NCI-H82 (cell line): Measurements from ENCODE around the gene NLK.
A peak's percentile ranks its signal among the peaks of the same experiment; 100 is the strongest.
"Not testable (repeated sequence)": the region's sequence is repeated elsewhere in the genome, so short reads cannot be mapped to it uniquely, and the experiment has no call there.

Experiments
- DNase-seq: peaks from one replicate; lab custom pipeline; 2025; lab: John Stamatoyannopoulos, UW

Gene NLK

DNA sequence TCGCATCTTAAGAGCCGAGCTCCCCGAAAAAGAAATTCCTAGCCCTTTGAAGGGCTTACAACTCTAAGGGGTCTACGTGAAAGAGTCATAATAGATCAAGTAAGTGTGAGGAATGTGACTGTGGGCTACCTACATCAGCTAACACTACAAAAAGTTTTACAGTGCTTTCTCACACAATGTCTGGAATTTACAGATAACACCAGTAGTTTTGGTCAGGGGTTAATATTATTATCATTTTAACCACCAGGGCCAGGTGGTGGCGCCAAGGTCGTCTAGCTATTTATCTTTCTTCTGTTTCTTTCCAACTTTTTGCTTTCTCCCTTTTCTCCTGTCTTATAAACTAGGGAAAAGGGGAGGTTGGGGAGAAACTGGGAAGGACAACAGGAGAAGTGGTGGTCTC, 188.1 kb downstream of the NLK start:
- DNase-seq, result not testable (repeated sequence)

DNA sequence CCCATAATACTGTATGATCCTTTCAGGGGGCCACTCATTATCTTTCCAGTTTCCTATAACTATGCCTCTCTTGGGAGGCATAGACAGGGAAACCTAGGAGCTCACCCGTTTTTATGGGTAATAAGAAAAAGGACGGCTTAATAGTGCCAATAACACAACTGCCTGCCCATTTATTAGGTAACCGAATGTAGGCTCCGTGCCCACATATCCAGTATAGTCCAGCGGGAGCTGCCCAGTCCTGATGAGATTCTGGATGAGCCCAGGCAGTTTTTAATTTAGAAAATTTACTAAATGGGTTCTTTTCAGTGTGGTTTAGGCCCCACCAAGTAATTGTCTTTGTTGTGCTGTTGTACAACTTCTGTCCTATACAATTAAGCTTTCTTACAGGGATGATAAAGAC, 189.1 kb downstream of the NLK start:
- DNase-seq, result not testable (repeated sequence)

DNA sequence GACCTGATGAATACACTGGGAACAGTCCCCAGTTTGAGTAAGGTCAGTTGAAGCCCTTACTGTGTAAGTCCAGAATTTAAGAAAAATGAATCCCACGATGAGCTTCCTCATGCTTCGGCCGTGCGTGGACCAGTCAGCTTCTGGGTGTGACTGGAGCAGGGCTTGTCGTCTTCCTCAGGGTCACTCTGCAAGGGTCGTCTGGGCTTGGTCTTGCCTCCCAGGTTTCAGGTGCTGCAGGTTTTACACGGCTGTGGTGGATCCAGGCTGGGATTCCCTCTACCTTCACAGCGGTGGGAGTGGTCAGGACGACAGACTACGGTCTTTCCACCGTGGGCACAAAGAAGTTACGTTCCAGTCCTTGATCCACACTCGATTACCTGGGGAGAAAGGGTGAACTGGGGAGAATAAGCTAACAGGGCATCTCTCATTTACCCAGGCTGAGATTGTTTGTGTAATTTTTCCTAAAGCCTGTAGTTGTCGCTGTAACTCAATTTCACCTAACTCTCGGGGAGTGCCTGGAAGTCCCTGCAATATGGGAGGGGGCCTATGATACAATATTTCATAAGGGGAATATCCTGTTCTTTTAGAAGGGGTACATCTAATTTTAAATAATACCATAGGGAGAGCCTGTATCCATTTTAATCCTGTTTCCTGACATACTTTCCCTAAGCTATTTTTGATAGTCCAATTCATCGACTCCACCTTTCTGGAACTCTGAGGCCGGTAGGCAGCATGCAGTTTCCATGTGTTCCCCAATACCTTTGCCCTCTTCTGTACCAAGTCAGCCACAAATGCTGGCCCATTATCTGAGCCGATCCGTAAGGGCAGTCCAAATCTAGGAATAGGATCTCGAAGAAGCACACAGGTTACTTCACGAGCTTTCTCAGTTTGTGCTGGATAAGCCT, 190.7 kb downstream of the NLK start:
- not testable (repeated sequence) for DNase-seq

DNA sequence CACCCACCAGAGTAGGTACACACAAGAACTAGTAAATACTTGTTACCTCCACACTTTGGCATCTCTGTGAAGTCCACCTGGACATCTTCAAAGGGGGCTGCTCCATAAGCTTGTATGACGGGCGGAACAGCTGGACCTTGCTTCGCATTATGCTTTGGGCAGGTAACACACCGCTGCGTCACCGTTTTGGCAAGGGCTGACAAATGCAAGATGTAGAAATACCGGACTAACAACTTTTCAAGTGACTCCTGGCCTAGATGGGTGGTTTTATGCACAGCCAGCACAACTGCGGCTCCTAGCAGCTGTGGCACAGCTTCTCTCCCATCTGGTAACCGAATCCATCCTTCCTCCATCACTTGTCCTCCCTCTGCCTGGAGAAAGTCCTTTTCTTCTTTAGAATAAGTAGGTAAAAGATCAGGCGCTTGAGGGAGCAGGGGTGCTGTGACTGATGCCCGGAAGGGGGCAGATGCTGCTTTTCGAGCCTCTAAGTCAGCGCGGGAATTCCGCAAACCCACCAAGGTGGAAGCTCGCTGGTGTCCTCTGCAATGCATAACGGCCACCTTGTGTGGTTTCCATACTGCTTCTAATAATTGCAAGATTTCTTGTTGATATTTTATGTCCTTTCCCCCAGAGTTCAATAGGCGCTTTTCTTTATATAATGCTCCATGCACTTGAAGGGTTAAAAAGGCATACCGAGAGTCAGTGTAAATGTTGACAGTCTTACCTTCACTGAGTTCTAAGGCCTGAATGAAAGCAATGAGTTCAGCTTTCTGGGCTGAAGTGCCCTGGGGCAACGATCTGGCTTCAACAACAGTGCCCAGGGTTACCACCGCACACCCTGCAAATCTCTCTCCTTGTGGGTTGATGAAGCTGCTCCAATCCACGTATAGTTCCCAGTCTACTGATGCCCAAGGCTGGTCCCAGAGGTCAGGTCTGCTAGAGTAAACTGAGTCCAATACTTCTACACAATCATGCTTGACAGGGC, 191.7 kb downstream of the NLK start:
- DNase-seq, result not testable (repeated sequence)

DNA sequence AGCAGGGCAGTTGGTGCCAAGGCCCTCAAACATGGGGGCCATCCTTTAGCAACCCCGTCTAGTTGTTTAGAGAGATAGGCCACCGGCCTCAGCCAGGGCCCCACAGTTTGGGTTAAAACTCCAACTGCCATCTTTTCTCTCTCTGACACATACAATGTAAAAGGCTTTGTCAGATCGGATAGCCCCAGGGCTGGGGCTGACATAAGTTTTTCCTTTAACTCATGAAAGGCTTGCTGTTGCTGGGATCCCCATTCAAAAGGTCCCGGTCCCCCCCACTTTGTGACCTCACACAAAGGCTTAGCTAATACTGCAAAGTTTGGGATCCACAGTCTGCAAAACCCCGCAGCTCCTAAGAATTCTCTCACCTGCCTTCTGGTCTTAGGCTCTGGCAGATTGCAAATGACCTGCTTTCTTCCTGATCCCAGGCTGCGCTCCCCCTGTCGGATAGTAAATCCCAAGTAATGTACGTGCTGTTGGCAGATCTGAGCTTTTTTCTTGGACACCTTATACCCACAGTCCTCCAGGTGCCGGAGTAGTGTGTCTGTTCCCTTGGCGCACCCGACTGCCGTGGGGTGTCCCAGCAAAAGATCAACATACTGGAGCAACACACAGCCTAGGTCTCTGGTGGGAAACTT, 192.7 kb downstream of the NLK start:
- DNase-seq, result peak; percentile 34

DNA sequence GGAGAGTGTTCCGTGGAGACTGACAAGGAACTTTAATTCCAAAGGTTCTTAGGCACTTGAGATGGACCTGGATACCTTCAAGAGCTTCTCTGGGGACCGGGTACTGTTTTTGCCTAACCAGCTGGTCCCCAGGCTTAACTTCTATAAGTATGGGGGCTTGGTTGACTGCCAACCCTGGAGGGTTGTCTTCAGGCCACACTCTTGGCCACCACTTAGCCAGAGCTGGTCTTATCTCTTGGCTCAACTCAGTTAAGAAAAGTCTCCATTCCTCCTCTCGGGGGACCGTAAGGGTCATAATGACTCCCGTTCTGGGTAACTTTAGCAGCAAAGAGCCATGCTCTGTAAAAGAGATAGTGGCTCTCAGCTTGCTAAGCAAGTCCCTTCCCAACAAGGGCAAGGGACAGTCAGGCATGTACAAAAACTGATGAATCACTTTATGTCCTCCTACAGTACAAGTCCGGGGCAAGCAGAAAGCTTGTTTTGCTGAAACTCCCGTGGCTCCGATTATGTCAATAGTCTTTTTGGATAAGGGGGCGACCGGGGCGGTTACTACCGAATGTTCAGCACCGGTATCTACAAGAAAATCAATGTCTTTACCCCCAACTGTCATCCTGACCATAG, 193.7 kb downstream of the NLK start:
- not testable (repeated sequence) for DNase-seq

DNA sequence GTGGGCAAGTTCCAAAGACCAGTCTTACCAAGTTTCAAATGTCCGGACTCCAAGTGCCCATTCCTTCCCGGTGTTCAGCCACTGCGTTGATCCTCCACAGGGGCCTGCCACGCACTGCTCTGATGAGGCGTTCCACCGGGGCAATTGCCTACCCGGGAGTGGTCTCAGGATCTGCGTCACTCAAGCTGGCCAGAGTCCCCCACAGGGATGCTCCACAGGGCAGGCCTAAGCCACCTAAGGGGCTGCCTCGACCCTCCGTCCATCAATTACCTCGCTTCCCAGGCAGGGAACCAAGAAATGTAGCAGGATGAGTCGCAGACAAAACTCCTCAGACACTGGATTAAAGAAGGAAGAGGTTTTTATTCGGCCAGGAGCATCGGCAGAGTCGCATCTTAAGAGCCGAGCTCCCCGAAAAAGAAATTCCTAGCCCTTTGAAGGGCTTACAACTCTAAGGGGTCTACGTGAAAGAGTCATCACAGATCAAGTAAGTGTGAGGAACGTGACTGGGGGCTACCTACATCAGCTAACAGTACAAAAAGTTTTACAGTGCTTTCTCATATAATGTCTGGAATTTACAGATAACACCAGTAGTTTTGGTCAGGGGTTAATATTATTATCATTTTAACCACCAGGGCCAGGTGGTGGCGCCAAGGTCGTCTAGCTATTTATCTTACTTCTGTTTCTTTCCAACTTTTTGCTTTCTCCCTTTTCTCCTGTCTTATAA, 196.2 kb downstream of the NLK start:
- not testable (repeated sequence) for DNase-seq

DNA sequence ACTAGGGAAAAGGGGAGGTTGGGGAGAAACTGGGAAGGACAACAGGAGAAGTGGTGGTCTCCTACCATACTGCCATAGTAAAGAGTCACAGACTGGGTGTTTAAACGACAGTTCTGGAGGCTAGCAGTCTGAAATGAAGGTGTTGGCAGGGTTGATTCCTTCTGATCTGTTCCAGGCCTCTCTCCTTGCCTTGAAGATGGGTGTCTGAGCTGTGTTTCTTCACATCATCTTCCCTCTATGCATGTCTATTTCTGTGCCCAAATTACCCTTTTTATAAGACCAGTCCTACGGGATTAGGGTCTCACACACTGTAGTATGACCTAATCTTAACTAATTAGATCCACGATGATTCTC, 196.8 kb downstream of the NLK start:
- peak; percentile 59 for DNase-seq

DNA sequence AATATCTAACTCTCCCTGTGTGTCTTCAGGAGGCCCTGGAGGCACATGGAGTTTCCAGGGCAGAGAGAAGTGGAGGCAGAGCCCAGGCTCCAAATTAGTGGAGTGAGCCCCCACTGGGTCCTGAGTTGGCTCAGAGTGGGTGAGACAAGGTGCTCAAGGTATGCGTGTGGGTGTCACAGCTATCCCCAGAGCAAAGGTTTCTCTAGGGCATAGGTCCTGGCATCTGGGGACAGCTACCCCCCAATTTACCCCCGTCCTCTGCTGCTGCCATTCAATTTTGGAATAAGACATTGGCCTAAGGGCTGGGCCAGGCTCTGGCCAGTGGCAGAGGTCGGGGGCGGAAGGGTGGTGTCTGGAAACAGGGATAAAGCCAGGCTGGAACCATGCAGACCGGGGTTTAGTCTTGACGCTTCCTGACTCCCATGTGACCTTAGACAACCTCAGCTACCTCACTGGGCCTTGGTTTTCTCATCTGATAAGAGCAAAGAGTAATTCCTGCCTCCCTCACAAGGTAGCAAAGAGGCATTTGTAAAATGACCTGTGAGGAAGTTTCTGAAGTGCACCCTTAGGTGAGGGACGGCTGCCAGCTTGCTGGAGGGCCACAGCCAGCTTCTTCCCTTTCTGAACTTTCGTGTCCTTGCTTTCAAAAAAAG, 198.3 kb downstream of the NLK start:
- no peak for DNase-seq

DNA sequence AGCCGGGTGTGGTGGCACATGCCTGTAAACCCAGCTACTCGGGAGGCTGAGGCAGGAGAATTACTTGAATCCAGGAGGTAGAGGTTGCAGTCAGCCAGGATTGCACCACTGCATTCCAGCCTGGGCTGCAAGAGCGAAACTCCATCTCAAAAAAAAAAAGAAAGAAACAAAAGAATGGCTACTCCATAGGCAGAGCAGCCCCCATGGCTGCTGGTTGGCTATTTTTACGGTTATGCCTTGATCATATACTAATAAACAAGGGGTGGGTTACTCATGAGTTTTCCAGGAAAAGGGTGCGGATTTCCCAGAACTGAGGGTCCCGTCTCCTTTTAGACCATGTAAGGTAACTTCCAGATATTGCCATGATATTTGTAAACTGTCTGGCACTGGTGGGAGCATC, 200.3 kb downstream of the NLK start:
- no peak for DNase-seq

DNA sequence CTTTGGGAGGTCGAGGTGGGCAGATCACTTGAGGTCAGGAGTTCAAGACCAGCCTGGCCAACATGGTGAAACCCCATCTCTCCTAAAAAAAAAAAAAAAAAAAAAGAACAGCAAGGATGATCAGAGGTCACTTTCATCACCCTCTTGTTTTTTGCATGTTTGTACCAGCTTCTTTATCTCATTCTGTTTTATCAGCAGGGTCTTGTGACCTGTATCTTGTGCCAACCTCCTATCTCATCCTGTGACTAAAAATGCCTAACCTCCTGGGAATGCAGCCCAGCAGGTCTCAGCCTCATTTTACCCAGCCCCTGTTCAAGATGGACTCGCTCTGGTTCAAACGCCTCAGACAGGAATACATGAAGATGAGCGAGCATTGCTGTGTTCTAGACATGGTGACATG, 200.8 kb downstream of the NLK start:
- DNase-seq, result not testable (repeated sequence)

DNA sequence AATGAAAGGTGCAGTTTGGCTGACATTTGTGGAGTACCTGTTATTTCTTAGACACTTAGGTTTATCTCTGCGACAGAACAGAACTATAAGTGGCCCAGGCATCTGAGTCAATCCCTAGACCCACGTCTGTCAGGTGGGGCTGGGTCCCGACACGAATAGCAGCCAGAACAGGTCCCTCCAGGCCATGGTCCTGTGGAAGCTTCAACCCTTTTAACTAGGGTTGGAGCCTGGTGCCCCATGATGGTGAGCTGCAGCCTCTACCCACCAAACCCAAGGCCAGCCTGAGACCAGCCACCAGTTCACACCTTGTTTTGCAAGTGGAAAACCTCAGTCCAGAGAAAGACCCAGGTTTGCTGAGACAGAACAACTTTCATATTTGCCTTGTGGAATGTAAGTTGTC, 202.0 kb downstream of the NLK start:
- DNase-seq, result no peak
